ENCODE results near the gene CD300LD. TPM values are rescaled to one million over a fixed set of nuclear protein-coding genes. Genes with fewer than 3 reads are reported as not detected.
"Not testable (repeated sequence)": the region's sequence is repeated elsewhere in the genome, so short reads cannot be mapped to it uniquely, and the experiment has no call there.

CD300LD gene
- total RNA-seq, 1 experiment from 2014 or later, result not detected

DNA sequence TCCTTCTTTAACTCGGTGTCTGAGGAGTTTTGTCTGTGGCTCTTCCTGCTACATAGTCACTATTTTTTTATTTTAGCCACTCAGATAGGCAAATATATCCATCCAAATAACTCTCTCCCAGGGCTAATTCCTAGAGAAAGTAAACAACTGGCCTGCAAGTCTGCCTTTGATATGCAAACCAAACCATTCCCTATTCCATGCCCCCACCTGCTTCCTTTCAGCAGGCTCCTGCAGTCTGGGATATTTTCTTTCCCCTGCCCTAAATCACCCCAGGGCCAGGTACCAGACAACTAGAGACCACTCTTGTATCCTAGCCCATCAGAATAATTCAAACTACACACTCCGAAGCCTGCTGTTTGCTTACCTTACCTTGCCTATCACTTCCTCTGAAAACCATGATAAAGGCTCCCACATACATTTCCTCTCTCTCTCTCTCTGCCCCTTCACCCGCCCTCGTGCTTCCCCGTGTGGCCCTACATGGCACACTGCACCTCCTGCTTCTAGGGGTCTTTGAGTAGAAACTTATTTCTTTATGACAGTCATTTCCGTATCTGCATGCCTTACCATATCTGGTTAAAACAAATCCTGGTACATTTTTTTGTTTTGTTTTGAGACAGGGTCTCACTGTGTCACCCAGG, 33.1 kb downstream of the CD300LD start:
- in situ Hi-C loops (cut with HindIII; ENCODE audit: low pct_unique_long_range_greater_than_20kb, low sequenced_read_pairs), result no loop called here
- no peak for DNase-seq (ENCODE audit: low read depth, low spot score)

DNA sequence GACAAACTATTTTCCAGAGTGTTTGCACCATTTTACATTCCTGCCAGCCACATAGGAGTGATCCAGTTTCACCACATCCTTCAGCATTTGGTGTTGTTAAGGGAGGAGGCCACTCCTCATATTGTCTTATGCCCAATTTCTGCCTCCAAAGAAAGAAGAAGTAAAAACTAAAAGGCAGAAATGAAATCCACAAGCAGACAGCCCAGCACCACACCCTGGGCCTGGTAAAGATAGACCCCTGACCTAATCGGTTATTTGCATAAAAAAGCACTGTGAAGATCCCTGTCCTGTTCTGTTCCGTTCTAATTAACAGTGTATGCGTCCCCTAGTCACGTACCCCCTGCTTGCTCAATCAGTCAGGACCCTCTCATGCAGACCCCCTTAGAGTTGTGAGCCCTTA, 33.7 kb downstream of the CD300LD start:
- in situ Hi-C loops (cut with HindIII; ENCODE audit: low pct_unique_long_range_greater_than_20kb, low sequenced_read_pairs); DNase-seq (ENCODE audit: low read depth, low spot score): not testable (repeated sequence)

DNA sequence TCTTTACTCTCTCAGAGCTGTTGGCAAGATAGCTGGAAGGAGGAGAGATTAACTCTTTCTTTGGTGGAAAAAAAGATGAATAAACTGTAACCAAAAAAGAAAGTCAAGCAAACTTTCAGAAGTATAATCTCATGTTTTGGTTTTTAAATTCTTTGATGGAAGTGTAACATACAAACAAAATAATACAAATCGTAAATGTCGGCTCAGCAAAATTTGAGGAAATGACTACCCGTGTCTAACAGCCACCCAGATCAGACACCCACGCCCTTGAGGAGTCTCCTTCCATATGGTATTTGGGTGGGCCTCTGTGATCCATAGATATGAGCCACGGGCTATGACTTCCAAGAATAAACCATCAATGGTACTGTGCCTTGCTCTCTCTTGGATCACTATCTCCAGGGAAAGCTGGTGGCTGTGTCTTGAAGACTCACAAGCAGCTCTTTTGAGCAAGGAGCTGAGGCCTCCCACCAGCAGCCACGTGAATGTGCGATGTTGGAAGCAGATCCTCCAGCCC, 36.6 kb downstream of the CD300LD start:
- no peak for DNase-seq (ENCODE audit: low read depth, low spot score)
- in situ Hi-C loops (cut with HindIII; ENCODE audit: low pct_unique_long_range_greater_than_20kb, low sequenced_read_pairs), result no loop called here

DNA sequence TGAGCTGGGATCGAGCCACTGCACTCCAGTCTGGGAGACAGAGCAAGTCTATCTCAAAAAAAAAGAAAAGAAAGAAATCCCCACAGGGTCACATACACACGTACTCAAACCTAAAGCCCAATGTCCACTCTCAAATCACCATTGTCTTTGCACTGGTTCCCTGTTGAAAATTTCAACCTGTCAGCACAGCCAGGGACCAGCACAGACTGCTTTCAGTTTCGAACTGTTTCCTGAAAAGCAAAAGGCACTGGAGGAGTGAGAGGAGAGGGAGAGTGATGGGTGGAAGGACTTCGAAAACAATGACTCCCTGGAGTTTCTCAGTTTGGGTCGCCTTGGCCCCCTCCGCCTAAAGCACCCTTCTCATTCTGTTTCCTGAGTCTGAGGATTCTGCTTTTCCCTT, 37.2 kb downstream of the CD300LD start:
- DNase-seq (ENCODE audit: low read depth, low spot score), result no peak
- in situ Hi-C loops (cut with HindIII; ENCODE audit: low pct_unique_long_range_greater_than_20kb, low sequenced_read_pairs), result no loop called here

DNA sequence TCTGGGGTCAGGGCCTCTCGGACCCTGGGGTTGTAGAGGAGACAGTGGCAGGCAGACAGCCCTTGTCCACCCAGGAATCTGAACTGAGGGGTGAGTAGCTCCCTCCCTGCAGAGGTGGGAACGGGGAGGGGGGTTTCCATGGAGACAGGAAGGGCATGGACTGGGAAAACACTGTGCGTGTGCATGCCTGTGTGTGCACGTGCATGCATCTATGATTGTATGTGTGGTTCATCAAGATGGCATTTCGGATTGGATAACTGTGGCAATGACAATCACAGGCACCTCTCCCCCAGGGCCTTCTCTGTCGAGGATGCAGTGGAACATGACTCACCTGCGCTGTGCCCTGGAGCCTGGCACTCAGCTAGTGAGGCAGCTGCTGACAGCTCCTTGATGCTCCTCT, 40.0 kb downstream of the CD300LD start:
- in situ Hi-C loops (cut with HindIII; ENCODE audit: low pct_unique_long_range_greater_than_20kb, low sequenced_read_pairs), result no loop called here
- DNase-seq (ENCODE audit: low read depth, low spot score), result no peak

DNA sequence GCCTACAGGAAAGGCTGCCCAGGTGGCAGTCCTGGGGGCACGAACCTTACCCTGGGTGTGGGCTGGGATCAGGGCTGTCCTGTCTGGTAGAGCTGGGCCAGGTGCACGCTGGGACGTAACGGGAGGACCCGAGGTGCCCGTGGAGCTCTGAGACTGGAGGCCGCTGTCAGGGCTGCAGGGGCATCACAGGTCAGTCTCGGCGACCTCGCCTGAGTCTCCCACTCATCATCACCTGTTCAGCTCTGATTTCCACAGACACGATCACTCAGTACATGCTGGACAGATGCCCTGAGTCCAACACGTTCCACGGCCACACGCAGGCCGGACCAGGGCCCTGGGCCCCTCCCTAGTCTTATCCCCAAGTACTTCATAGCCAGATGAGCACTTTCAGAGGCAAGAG, 41.5 kb downstream of the CD300LD start:
- in situ Hi-C loops (cut with HindIII; ENCODE audit: low pct_unique_long_range_greater_than_20kb, low sequenced_read_pairs), result no loop called here
- DNase-seq (ENCODE audit: low read depth, low spot score), result no peak

DNA sequence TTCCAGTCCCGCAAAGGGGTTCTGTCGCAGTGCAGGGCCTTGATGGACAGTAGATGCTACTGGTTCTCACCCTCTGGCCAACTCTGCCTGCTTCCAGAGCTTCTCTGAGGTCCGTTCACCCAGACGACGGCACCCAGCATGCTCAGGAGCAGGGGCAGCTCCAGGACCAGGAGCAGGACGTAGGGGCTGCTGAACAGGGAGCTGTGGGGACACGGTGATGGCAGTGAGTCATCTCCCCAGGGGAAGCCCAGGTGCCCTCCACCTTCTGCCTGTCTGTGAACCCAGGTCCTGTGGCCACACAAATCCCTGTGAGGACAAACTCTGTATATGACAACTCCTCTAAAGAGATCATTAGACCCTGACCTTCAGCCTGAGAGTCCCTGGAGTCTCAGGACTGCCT, 42.7 kb downstream of the CD300LD start:
- in situ Hi-C loops (cut with HindIII; ENCODE audit: low pct_unique_long_range_greater_than_20kb, low sequenced_read_pairs), result no loop called here
- DNase-seq (ENCODE audit: low read depth, low spot score), result no peak

DNA sequence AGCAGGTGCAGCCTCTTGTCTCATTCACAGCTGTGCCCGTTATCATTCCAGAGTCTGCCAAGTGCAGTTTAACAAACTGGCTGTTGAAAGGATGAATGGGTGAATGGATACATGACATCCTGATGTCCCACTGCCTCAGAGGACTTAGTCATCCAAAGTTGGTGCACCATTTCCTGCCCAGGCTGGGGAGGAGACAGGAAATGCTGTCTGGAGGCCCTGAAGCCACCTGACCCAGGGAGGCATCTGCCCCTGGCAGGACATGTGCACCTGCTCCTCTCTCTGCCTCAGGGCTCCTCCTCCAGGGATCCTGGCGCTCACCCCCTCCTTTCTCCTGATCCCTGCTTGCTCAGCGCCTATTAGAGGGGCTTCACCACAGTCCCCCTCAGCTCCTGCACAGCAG, 44.3 kb downstream of the CD300LD start:
- in situ Hi-C loops (cut with HindIII; ENCODE audit: low pct_unique_long_range_greater_than_20kb, low sequenced_read_pairs), result no loop called here

DNA sequence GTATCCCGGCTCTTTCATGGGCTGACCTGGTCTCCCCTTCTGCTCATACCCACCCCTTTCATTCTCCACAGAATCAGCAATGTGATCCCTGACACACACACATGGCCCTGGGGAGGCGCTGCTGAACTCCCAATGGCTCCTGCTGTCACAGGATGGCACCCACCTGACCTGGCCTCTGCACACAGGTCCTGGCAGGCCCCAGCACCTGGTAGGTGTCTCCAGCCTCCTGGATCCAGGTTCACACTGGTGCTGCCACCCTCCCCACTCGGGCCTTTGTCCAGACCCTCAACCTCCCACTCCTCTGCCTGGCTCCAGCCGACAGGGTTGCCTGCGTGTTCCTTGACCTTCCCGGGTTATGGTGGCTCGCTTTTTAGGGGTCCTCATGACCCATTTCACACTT, 44.8 kb downstream of the CD300LD start:
- in situ Hi-C loops (cut with HindIII; ENCODE audit: low pct_unique_long_range_greater_than_20kb, low sequenced_read_pairs), result no loop called here
- DNase-seq (ENCODE audit: low read depth, low spot score), result no peak

More for the DNA sequence above, 44.3 kb downstream of the CD300LD start:
- no peak for DNase-seq (ENCODE audit: low read depth, low spot score)

DNA sequence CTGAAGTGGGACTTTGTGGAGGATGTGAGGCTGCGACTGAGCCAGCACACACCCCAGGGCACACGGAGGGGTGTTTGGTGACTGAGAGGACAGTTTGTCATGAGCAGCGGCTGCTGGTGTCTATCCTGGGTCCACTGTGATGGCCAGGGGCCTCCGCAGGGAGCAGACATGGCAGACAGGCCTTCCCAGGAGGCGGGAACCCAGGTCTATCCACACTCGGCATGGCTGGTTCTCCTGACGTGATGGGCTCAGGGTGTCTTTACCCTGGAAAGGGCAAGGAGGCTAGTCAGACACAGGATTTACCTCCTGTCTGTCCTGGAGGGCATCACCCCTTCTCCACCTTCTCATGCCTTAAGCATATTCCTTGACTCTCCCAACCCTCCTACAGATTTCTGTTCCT, 45.5 kb downstream of the CD300LD start:
- in situ Hi-C loops (cut with HindIII; ENCODE audit: low pct_unique_long_range_greater_than_20kb, low sequenced_read_pairs), result no loop called here
- no peak for DNase-seq (ENCODE audit: low read depth, low spot score)

DNA sequence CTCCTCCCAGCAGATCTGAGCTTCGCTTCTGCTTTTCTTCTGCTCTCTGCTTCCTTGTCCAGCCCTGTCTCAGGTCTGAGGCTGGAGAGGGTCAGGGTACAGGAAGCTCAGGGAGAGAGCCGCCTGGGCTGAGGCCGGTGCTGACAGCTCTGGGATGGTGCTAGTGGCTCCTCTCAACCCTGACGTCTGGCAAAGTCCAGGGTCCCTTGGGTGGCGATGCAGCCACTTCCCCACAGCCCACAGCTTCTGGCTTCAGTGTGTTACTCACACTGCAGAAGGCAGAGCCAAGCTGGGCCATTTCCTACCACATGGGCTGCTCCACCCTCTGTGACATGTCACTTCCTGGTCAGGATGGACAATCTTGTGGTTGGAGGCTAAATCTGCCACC, 46.2 kb downstream of the CD300LD start, which contains the start of gene CD300C:
Gene CD300C (minus strand): TSS at position 273 of the 388 bp plus-strand sequence. CDS start 333 bp downstream, outside the sequence.
- no peak for DNase-seq (ENCODE audit: low read depth, low spot score)
- in situ Hi-C loops (cut with HindIII; ENCODE audit: low pct_unique_long_range_greater_than_20kb, low sequenced_read_pairs), result no loop called here

DNA sequence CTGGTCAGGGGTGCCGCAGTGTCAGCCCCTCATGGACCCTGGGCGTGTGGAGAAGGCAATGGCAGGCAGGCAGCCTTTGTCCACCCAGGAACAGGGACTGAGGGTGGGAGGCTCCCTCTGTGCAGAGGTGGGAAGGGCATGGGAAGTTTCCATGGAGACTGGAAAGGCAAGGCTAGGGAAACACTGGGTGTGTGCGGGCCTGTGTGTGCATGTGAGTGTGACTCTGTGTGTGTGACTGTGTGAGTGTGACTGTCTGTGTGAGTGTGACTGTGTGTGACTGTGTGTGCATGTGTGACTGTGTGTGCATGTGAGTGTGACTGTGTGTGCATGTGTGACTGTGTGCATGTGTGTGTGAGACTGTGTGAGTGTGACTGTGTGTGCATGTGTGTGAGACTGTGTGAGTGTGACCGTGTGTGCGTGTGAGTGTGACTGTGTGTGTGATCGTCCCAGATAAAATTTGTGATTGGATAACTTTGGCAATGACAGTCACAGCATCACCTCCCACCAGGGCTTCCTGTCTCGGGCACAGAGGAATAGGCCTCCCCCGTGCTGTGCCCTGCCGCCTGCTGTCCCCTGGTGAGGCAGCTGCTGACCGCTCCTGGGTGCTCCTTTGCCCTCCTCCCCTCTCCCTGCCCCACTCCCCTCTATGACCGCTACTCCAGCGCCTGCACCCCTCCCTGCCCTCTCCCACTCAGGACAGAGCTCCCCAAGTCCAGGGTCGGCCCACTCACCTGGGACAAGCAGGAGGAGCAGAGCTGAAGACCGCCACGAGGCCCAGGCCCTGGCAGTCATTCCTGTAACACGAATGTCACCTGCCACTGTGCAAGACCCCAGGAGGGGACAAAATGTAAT, 46.9 kb downstream of the CD300LD start:
- DNase-seq (ENCODE audit: low read depth, low spot score), result no peak
- in situ Hi-C loops (cut with HindIII; ENCODE audit: low pct_unique_long_range_greater_than_20kb, low sequenced_read_pairs), result no loop called here

DNA sequence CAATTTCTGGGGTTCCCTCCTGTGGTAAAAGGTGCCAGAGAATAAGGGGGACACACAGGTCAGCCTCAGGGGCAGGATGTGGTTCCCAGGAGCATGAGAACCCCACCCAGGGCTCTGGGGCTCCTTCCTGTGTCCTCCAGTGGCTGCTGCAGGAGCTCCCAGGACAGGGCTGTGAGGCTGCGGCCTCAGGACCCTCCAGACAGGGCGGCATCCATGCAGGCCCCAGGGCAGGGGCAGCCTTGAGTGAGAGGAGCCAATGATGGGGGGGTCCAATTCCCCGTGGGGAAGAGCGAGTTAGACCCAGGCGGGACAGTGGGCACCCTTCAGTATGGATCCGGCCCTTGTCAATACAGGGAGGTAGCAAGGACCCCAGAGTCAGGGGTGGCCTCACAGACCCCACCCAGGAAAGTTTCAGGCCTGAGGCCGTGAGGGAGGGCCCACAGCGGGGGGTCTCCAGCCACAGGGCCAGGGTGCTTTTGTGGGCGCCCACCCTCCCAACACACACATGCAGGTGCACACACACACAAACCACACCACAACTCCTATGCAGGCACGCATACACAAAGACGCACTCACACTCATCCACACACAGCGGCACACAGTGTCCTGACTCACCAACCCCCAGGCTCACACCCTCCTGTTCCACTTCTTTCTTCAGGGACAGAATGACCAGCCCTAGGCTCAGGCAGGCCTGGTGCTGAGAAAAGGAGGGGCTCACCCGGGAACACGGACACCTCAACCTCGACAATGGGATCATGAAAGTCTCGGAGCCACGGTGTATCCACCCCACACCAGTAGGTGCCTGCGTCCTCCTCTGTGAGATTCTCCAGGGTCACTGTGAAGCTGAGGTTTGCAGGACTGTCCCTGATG, 48.0 kb downstream of the CD300LD start:
- in situ Hi-C loops (cut with HindIII; ENCODE audit: low pct_unique_long_range_greater_than_20kb, low sequenced_read_pairs), result no loop called here
- no peak for DNase-seq (ENCODE audit: low read depth, low spot score)

DNA sequence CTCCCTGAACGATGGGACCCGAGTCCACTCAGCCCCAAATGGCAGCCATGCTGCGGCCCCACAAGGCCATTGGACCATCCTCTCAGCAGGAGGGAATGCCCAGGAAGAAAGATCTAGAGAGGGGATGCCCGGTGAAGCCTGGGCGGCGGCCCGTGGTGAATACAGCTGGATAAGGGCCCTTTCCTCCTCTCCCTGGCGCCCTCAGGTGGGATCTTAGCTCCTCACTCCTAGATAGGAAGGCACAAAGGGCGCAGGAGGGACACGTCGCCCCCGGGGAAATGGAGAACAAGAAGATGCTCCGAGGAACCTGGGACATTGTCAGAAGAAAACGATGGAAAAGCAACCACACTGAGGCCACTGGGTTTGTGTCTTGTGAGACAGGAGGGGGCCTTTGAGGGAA, 48.7 kb downstream of the CD300LD start:
- no peak for DNase-seq (ENCODE audit: low read depth, low spot score)
- in situ Hi-C loops (cut with HindIII; ENCODE audit: low pct_unique_long_range_greater_than_20kb, low sequenced_read_pairs), result no loop called here

DNA sequence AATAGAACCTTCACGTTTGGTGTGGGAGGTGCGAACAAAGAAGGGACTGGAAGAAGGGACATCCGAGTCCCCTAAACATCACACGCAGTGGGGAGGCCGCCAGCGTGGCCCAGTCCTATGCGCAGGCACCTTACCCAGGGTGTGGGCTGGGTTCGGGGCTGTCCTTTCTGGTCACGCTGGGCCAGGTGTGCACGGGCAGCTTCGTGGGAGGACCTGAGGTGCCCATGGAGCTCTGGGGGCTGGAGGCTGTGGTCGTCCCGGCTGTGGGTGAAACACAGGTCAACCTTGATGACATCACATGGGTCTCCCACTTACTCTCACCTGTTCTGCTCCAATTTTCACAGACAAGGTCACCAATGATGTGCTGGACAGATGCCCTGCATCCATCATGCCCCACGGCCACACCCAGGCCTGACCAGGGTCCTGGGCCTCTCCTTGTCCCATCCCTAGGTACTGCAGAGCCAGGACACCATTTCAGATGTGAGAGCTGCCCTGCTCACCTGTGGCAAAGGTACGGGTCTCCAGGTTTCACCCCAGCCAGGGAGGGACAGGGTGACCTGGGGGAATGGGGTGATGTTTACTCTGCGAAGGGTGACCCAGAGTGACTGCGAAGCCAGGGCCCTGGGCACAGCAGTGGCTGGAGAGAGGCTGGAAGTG, 49.2 kb downstream of the CD300LD start:
- in situ Hi-C loops (cut with HindIII; ENCODE audit: low pct_unique_long_range_greater_than_20kb, low sequenced_read_pairs), result no loop called here
- no peak for DNase-seq (ENCODE audit: low read depth, low spot score)

DNA sequence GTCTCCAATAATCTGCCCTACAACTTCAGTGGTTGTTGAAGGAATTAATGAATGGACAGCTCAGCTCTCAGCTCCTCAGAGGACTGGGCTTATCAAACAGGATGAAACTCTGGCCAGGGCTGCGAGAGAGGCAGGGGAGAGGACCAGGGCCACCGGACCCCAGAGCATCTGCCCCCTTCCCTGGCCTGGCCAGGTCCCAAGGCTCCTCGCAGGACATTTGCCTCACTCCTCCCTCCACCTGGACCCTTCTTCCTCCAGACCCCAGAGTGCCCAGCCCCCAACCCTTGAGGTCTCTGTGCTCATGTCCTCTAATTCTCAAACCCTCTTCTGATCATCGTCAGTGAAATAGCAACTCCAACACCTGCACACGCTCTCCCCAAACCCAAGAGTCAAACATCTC, 49.9 kb downstream of the CD300LD start:
- in situ Hi-C loops (cut with HindIII; ENCODE audit: low pct_unique_long_range_greater_than_20kb, low sequenced_read_pairs), result no loop called here

More for the DNA sequence above, 49.9 kb downstream of the CD300LD start:
- no peak for DNase-seq (ENCODE audit: low read depth, low spot score)

Measured in SK-MEL-5 (cell line).